HG03175 (cell line): ENCODE measurements around the gene XPNPEP2.

Source experiments
- ATAC-seq: cut with Tn5 transposase; IDR thresholded peaks from one replicate; pipeline ENCODE4 v1.9.1; 2021; ENCODE audit warnings: mild to moderate bottlenecking, moderate library complexity; ENCODE audit not compliant: unreplicated experiment

The XPNPEP2 gene

DNA sequence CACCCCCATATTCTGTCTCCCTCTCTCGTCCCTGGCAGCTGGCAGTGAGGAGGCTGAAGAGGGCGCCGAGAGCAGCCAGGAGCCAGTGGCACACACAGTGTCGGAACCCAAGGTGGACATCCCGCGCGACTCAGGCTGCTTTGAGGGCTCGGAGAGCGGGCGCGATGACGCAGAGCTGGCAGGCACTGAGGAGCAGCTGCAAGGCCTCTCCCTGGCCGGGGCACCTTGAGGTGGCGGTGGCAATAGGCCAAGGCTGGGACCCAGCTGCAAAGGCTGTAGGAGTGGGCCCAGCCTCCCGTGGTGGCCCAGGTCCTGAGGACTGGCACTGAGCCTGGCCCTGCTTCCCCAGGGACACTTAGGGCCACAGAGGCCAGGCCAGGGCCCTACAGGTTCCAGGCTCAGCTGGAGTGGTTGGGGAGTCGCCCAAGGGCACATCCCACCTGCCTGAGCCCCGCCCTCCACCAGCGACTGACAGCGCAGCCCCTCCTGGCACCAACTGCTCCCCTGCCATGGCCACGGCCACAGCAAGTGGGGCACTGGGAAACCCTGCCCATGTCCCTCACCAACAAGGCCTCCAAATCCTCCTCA lies 54.9 kb downstream of the XPNPEP2 start:
- no peak for ATAC-seq

DNA sequence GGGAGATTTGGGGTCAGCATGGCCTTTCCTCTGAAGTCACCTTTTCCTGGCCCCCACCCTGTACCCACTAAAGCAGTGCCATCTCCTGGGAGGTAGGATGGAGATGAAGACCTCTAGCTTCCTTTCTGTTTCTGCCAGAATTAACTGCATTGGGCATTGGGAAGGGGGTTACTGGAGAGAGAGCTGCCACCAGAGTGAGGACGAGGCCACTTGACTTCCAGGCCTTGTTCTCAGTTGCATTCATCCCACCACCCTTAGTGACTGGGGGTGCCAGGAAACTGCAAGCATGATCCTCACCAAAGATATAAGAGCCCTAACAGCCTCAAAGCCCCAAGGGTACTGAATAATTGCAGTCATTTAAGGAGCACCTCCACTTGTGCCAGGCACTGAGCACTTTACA lies 56.8 kb downstream of the XPNPEP2 start:
- no peak for ATAC-seq

DNA sequence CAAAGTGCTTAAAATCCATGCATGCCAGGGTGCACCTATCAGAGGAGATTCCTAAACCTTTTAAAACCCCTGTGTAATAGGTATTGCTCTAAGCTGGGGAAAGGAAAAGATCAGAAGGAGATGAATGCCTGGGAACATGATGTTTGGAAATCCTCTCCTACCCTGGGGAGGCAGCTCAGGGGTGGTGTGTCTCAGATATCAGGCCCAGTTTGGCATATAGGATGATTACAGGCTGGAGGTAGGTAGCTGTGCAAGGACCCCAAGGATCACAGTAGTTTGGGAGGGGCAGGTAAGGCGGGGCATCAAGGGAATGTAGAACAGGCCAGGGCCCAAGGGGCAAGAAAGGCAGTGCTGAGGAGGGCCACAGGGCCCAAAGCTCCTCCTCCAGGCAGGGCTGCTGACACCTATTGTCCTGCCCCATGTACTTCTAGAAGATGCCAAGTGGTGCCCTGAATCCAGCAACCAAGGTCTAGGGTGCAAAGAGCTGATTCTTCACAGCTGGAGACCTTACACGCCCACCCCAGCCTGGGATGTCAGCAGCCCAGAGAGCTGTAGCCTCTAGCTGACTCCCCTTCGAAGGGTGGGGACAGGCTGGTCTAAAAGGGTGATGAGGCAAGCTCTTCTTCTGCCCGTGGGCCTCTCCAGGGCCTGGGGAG lies 58.6 kb downstream of the XPNPEP2 start:
- ATAC-seq = no peak

DNA sequence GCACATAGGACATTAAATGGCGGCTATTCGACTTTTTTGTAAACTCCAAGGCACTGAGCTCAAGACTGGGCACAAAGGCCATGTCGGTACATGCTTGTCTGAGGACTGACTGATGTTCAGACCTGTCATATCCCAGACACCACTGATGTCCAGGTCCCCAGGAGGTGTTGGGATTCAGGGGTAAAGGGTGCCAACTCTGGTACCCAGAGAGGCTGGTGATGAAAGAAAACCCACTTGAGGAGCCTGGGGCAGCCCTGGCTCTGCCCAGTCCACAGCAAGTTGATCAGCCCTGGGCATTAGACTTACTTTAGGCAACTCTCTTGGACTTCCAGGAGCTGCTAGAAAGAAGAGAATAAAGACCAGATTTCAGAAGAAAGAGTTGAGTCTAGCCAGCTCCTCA lies 59.7 kb downstream of the XPNPEP2 start:
- ATAC-seq = no peak

DNA sequence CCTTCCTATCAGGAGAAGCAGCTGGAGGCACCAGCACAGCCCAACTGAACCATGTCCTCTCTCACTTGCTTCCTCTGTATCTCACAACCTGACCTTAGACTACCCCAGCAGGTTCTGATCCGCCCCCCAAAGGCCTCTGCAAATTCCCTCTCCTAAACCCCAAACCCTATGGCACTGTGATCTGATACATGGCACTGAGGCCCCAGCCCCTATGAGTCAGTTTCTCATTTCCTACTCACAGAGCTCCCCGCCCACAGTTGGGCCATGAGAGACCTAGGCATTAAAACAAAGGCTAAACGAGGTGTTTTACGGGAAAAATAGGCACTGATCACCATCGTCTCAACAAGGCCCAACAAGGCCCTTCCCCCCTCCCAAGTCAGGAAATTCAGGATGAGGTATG lies 60.1 kb downstream of the XPNPEP2 start:
- ATAC-seq = no peak

DNA sequence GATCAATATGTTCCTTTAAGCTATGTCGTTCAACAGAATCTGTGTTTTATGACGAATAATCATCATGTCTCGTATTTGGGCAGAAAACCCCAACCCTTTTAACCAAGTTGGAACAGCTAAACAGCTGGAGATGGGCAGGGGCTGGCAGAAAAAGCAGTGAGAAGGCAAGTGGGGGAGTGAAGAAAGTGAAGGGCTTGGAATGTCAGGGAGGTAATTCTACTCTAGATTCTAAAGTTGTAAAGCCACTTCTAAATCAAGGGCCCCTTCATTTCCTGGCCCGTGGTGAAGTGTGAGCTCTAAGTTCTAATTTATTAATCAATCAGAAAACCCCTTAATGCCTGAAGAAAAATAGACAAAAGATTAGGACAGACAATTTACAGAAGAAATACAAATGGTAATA lies 61.4 kb downstream of the XPNPEP2 start:
- no peak for ATAC-seq

DNA sequence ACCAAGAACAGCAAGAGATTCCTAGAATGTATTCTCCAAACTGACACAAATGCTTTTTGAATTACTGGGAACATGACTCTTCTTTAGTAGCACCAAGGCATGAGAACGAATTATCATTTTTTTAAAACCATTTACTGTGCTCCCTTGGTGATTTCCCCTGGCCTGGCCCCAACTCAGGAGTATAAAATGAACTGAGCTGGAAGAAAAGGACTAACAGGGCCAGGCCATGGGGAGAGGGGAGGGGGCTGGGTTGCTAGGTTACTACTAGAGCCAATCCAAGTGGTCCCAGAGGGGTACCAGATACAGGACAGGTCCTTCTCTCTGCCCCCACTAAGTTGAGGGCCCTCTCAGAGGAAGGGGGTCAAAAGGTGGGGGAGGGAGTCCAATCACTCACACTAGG lies 64.1 kb downstream of the XPNPEP2 start:
- ATAC-seq = no peak

DNA sequence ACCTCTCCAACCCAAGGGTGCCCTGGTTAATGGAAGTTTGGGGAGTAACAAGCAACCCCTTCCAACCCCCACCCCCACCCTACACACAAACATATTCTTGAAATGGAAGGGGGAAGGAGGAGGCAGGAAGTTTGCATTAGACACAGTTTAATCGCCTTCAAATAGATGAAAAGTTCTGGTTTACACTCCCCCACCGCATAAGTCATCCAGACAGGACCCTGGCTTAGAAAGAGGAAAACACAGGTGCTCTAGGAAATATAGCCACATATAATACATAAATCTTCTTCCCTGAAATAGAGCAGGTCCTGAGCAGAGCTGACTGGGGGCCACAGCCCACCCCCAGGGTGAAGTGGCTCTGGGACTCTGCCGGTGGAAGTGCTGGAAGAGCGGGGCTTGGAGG lies 66.0 kb downstream of the XPNPEP2 start:
- ATAC-seq = no peak

DNA sequence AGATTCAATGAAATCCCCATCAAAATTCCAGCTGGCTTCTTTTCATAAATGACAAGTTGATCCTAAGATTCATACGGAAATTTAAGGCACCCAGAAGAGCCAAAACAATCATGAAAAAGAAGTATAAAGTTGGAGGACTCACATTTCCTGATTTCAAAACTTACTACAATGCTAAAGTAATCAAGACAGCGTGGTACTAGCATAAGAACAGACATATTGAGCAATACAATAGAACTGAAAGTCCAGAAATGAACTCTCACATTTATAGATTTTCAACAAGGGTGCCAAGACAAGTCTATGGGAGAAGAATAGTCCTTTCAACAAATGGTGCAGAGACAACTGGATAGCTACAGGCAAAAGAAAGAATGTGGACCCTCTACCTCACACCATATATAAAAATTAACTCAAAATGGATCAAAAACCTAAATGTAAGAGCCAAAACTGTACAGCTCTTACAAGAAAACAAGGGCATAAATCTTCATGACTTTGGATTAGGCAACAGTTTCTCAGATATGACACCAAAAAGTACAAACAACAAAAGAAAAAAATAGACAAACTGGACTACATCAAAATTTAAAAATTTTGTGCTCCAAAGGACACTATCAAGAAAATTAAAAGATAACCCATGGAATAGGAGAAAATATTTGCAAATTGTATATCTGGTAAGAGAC lies 69.5 kb downstream of the XPNPEP2 start:
- ATAC-seq = no peak

DNA sequence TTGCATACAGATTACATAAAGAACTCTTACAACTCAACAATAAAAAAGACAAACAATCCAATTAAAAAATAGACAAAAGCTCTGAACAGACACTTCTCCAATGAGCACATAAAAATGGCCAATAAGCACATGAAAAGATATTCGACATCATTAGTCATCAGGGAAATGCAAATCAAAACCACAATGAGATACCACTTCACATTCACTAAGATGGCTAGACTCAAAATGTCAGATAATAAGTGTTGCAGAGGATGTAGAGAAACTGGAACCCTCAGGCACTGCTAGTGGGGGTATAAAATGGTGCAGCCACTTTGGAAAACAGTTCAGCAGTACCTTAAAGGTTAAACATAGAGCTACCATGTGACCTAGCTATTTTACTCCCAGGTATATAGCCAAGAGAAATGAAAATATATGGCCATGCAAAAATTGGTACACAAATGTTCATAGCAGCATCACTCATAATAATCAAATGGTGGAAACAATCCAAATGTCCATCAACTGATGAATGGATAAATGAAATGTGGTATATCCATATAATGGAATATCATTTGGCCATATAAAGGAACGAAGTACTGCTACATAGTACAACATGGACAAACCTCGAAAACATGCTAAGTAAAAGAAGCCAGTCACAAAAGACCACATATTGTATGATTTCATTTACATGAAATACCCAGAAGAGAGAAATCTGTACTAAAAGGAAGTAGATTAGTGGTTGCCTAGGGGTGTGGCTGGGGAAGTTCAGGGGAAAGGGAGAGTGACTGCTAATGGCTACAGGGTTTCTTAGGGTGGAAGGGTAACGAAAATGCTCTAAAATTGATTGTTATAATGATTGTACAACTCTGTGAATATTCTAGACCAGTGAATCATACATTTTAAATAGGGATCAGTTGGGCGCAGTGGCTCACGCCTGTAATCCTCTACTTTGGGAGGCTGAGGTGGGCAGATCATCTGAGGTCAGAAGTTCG lies 70.3 kb downstream of the XPNPEP2 start:
- no peak for ATAC-seq

DNA sequence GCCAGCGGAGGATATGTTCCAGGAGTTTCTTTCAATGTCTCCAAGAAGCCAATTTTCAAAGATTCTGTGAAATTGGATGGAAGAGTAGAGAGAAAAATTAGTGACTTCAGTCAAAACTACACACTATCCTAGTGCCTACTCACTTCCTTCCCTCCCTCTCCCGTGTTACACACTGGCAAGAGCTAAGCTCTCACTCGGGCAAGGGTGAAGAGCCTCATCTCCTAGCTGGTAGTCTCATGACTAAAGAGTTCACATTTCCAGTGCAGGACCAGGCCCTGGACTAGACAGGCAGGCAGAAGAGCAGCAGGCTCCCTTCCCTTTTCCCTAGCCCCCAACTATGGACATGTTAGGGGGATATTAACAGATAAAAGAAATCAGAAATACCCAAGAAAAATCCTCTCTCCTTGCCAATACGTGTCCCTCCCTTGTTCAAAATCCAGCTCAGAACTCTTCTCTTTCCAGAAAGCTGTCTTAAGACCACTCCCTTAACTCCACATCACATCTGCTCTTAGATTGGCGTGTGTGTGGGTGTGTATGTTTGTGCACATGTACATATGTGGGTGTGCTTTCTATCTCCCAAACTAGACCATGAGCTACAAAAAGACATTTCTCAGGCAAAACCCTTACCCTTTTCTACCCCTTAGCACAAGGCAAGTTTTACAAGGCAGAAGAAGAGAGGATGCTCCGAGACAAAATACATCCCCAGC lies 75.0 kb downstream of the XPNPEP2 start:
- ATAC-seq = no peak

DNA sequence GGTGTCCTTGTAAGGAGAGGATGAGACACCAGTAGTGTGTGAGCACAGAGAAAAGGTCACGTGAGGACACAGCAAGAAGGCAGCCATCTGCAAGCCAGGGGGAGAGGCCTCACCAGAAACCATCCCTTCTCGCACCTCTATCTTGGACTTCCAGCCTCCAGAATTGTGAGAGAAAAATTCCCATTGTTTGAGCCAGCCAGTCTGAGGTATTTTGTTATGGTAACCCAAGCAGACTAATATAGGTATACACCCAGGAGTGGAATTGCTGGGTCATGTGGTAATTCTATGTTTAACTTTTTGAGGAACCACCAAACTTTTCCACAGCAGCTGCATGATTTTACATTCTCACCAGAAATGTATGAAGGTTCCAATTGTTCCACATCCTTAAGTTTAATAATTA lies 79.3 kb downstream of the XPNPEP2 start:
- ATAC-seq = no peak
